K562 (cell line): ENCODE measurements around the gene CARS2. TPM values are rescaled to one million over a fixed set of nuclear protein-coding genes. Genes with fewer than 3 reads are reported as not detected.

ENCODE experiments used
- CBX3 ChIP-seq, 2 experiments: IDR thresholded peaks; 1 replicate in 1 of 2; 2 replicates in 1 of 2; pipeline ENCODE4 v1.6.1; 2012; ENCODE audit warnings: inconsistent platforms in 2 of 2, low read length in 2 of 2, borderline replicate concordance in 1 of 2, control low read depth in 1 of 2
- CREM ChIP-seq: IDR thresholded peaks from 2 replicates; pipeline ENCODE4 v1.6.1; 2014; ENCODE audit warnings: antibody characterized with exemption, low read depth
- DPF2 ChIP-seq: fragments of 450-650 bp; IDR thresholded peaks from 2 replicates; pipeline ENCODE4 v1.6.1; 2016
- FOXP1 ChIP-seq: sonication (generic); formaldehyde crosslinking; IDR thresholded peaks from 2 replicates; pipeline ENCODE4 v1.8.0; 2022; ENCODE audit warnings: mild to moderate bottlenecking, missing genetic modification reagents
- HDAC1 ChIP-seq, 2 experiments: fragments of 450-650 bp; IDR thresholded peaks; 2 replicates each; pipeline ENCODE4 v1.6.1; 2016 to 2017; ENCODE audit warnings: inconsistent platforms in 1 of 2, mild to moderate bottlenecking in 1 of 2, moderate library complexity in 1 of 2
- KDM5B ChIP-seq: fragments of 200-600 bp; sonication (generic); IDR thresholded peaks from 2 replicates; pipeline ENCODE4 v1.6.1; 2012; ENCODE audit warnings: low read depth, mild to moderate bottlenecking, moderate library complexity, low read length, control low read depth, inconsistent platforms; ENCODE audit not compliant: insufficient replicate concordance
- NR2C2 ChIP-seq, 2 experiments: fragments of 200-800 bp in 1 of 2; sonication (Bioruptor generic) in 1 of 2; sonication (generic) in 1 of 2; formaldehyde crosslinking in 1 of 2; IDR thresholded peaks; 2 replicates each; pipeline versions ENCODE4 v1.6.1 to v1.8.0; 2016 to 2022; ENCODE audit warnings: mild to moderate bottlenecking in 1 of 2, missing compliant biosample characterization in 1 of 2, missing genetic modification characterization in 1 of 2, missing genetic modification reagents in 1 of 2
- OTX1 ChIP-seq: fragments of 450-650 bp; formaldehyde crosslinking; IDR thresholded peaks from 2 replicates; pipeline ENCODE4 v1.4.0; 2022; ENCODE audit warnings: mild to moderate bottlenecking
- POLR2A ChIP-seq: fragments of 450-650 bp; conservative IDR thresholded peaks from 2 replicates; pipeline ENCODE4 v1.6.1; 2016
- POLR2H ChIP-seq: IDR thresholded peaks from 2 replicates; pipeline ENCODE4 v1.6.1; 2016; ENCODE audit warnings: missing genetic modification characterization, low read depth, mild to moderate bottlenecking, control low read depth, missing compliant biosample characterization, moderate library complexity
- RBBP5 ChIP-seq: fragments of 200-600 bp; sonication (generic); IDR thresholded peaks from 2 replicates; pipeline ENCODE4 v1.6.1; 2012; ENCODE audit warnings: borderline replicate concordance, mild to moderate bottlenecking, low read length, control low read depth, inconsistent platforms; ENCODE audit not compliant: insufficient read depth, poor library complexity, severe bottlenecking
- RBFOX2 ChIP-seq: fragments of 200-400 bp; formaldehyde crosslinking; IDR thresholded peaks from 2 replicates; pipeline ENCODE4 v1.6.1; 2017; ENCODE audit warnings: low read depth, mild to moderate bottlenecking, low read length, moderate library complexity
- SP2 ChIP-seq: IDR thresholded peaks from 2 replicates; pipeline ENCODE4 v1.6.1; 2011; ENCODE audit warnings: mild to moderate bottlenecking, low read depth, low read length, moderate library complexity; ENCODE audit not compliant: poor library complexity, severe bottlenecking; ENCODE audit errors: extremely low read depth
- TEAD1 ChIP-seq, 2 experiments: fragments of 450-650 bp in 1 of 2; sonication (generic) in 1 of 2; formaldehyde crosslinking; IDR thresholded peaks; 2 replicates each; pipeline versions ENCODE4 v1.4.0 to v1.8.0; 2020 to 2022; ENCODE audit warnings: mild to moderate bottlenecking in 2 of 2, missing genetic modification reagents in 1 of 2
- TFE3 ChIP-seq: fragments of 450-650 bp; formaldehyde crosslinking; IDR thresholded peaks from 2 replicates; pipeline ENCODE4 v1.4.0; 2020; ENCODE audit warnings: mild to moderate bottlenecking, mixed read lengths
- ZBED1 ChIP-seq: IDR thresholded peaks from 2 replicates; pipeline ENCODE4 v1.6.1; 2014
- ZNF175 ChIP-seq: fragments of 200-800 bp; sonication (Bioruptor generic); IDR thresholded peaks from 2 replicates; pipeline ENCODE4 v1.6.1; 2016; ENCODE audit warnings: low read depth, mild to moderate bottlenecking, missing genetic modification characterization, missing compliant biosample characterization
- ZNF586 ChIP-seq: fragments of 450-650 bp; formaldehyde crosslinking; conservative IDR thresholded peaks from 2 replicates; pipeline ENCODE4 v1.4.0; 2020; ENCODE audit warnings: mild to moderate bottlenecking, moderate library complexity
- ZNF609 ChIP-seq: sonication (generic); formaldehyde crosslinking; IDR thresholded peaks from 2 replicates; pipeline ENCODE4 v1.8.1; 2023; ENCODE audit warnings: missing genetic modification reagents, mild to moderate bottlenecking, borderline replicate concordance
- polyA plus RNA-seq, 8 experiments: library from polyadenylated mRNA; depleted of rRNA in 4 of 8; stranded (reverse) in 5 of 8; unstranded in 3 of 8; fragments of >200 nt; fragmentation: Nextera tagmentation in 2 of 8; fragmentation: Illumina TruSeq in 1 of 8; extraction: Ambion mirVana in 2 of 8; extraction: Trizol in 1 of 8; gene quantifications; 2 replicates each; pipeline versions ENCODE4 v1.2.1 to v1.2.3, GENCODE V29; 2011 to 2014; ENCODE audit warnings: inconsistent platforms in 1 of 8, missing spikeins in 1 of 8
- total RNA-seq, 7 experiments: library from RNA; depleted of rRNA in 6 of 7; stranded (reverse); fragments of >200 nt in 6 of 7; fragmentation: Illumina TruSeq in 2 of 7; extraction: Trizol in 2 of 7; gene quantifications; 2 replicates each; pipeline versions ENCODE4 v1.2.1 to v1.2.3, GENCODE V29; 2011 to 2021; ENCODE audit warnings: low replicate concordance in 1 of 7

The CARS2 gene
- total and polyA plus RNA-seq, 9 of the 15 experiments (the other 6 are each of a cell fraction or from before 2014, with no cell fraction given) = 1.7 to 37.4 (median 30.5) TPM

GRCh38 chr13:110615322-110616102, 90.4 kb downstream of the CARS2 start, which contains the start of gene NAXD (continued):
- TF ChIP-seq RBFOX2 (peak; percentile 89), ZBED1 (no peak), ZNF175 (no peak), POLR2H (no peak), TEAD1 (CRISPR knock-in tag; IDR thresholded peaks at IDR 0.05) (peak in 1 of 2 experiments; percentile 69; a peak in 1 of 4 replicates), HDAC1 (IDR thresholded peaks at IDR 0.05) (0 out of 4 replicates have a peak, but pooled peaks of 1 of the 2 experiments have one; percentile 13), ZNF609 (CRISPR knock-in tag) (peak; percentile 22; the same call in 1 of the 2 replicates), FOXP1 (CRISPR knock-in tag) (peak; percentile 60; the same call in 1 of the 2 replicates), ZNF586 (CRISPR knock-in tag) (no peak), TFE3 (no peak), POLR2A (peak; percentile 79), SP2 (peak; percentile 49), KDM5B (peak; percentile 49), OTX1 (CRISPR knock-in tag) (no peak), NR2C2 (CRISPR knock-in tag; IDR thresholded peaks at IDR 0.05) (no peak), NR2C2 (tag; IDR thresholded peaks at IDR 0.05) (peak; percentile 51), RBBP5 (peak; percentile 94), CBX3 (IDR thresholded peaks at IDR 0.05; ENCODE audit: borderline replicate concordance in 1 of 2, low read length in 2 of 2) (peak; percentile 4 to 45; a peak in 2 of 3 replicates), DPF2 (no peak), CREM (peak; percentile 54)
